Lung (tissue), 12 donors: ENCODE measurements around the gene ENDOV. TPM values are rescaled to one million over a fixed set of nuclear protein-coding genes. Genes with fewer than 3 reads are reported as not detected.

Experiments
- ATAC-seq: fragments of 200-7000 bp; cut with Tn5 transposase; one replicate; pipeline ENCODE4 v1.9.1; 2020; ENCODE audit warnings: moderate number of reproducible peaks; ENCODE audit not compliant: insufficient read depth, low FRiP score
- DNase-seq, 3 donors: peaks; one replicate each; pipeline ENCODE4 v3.0.0-alpha.2; 2013 to 2017
- H3K27ac ChIP-seq, 2 donors: one replicate each; pipeline ENCODE4 v1.5.1; 2013; ENCODE audit warnings: mild to moderate bottlenecking in 2 of 2, moderate library complexity in 2 of 2, control low read depth in 1 of 2, inconsistent platforms in 1 of 2, low read depth in 1 of 2, low read length in 1 of 2
- H3K27me3 ChIP-seq, 3 donors: one replicate each; pipeline ENCODE4 v1.5.1; 2013; ENCODE audit warnings: low read length in 2 of 3; ENCODE audit not compliant: control insufficient read depth in 3 of 3, insufficient read depth in 3 of 3
- H3K36me3 ChIP-seq, 4 donors: one replicate each; pipeline ENCODE4 v1.5.1; 2013; ENCODE audit warnings: low read length in 4 of 4, mild to moderate bottlenecking in 1 of 4, moderate library complexity in 1 of 4; ENCODE audit not compliant: control insufficient read depth in 4 of 4, insufficient read depth in 4 of 4
- H3K4me1 ChIP-seq, 5 donors: one replicate each; pipeline ENCODE4 v1.5.1; 2013; ENCODE audit warnings: low read length in 5 of 5, mild to moderate bottlenecking in 2 of 5, moderate library complexity in 1 of 5; ENCODE audit not compliant: control insufficient read depth in 5 of 5, insufficient read depth in 5 of 5
- H3K4me3 ChIP-seq: one replicate; pipeline ENCODE4 v1.5.1; 2013; ENCODE audit warnings: mild to moderate bottlenecking, control low read depth, moderate library complexity
- H3K9ac ChIP-seq, 2 donors: one replicate each; pipeline ENCODE4 v1.5.1; 2013; ENCODE audit warnings: low read length in 2 of 2, control low read depth in 1 of 2; ENCODE audit not compliant: insufficient read depth in 1 of 2
- H3K9me3 ChIP-seq, 4 donors: one replicate each; pipeline ENCODE4 v1.5.1; 2013; ENCODE audit warnings: low read length in 3 of 4, mild to moderate bottlenecking in 1 of 4, moderate library complexity in 1 of 4; ENCODE audit not compliant: control insufficient read depth in 4 of 4, insufficient read depth in 3 of 4
- CTCF ChIP-seq: IDR thresholded peaks from 2 replicates; pipeline ENCODE4 v1.5.1; 2012; ENCODE audit warnings: mild to moderate bottlenecking; ENCODE audit errors: control extremely low read depth, extremely low read depth
- WGBS, 2 donors: extraction: QIAGEN DNeasy Blood & Tissue Kit; methylation state at CpG; one replicate each; pipeline ENCODE4 v1.1.7; 2013; 5-methylcytosine and 5-hydroxymethylcytosine counted together
- polyA plus RNA-seq, 2 donors: library from polyadenylated mRNA; stranded (reverse); fragments of 200-250 nt; gene quantifications; one replicate each; pipeline ENCODE4 v1.2.1, GENCODE V29; 2013
- total RNA-seq, 2 donors: library from RNA; depleted of rRNA in 1 of 2; stranded (reverse); fragments of >200 nt in 1 of 2; gene quantifications; one replicate each; pipeline ENCODE4 v1.2.1, GENCODE V29; 2014 to 2021
- donor health status: control.
- donor health status: control.
- donor health status: Bipolar disorder and iron deficiency.
- donor health status: healthy.
- donor health status: DM: yes; HTN: yes; CAD: no.

ENDOV gene
- total and polyA plus RNA-seq, 4 donors: 11.8 to 28.8 (median 22.4) TPM

- no peaks in the 10 kb centered on the region for H3K4me1 ChIP-seq
- TF ChIP-seq CTCF: no peak
- no peak overlapping the region for H3K27ac ChIP-seq
- WGBS, 2 donors: 97% methylated on average over 7 of the region's 7 CpGs
- DNase-seq (no peak), ATAC-seq (no peak)
- H3K4me3 ChIP-seq: no peak overlapping the region
- H3K9me3 ChIP-seq: no peaks in the 10 kb centered on the region
- no peaks in the 10 kb centered on the region for H3K27me3 ChIP-seq
- H3K36me3 ChIP-seq: peaks cover 11 to 61% (median 42%) of the 10 kb centered on the region in 4 donors
- H3K9ac ChIP-seq: no peak overlapping the region
These were observed 27.9 kb upstream of the ENDOV start for GRCh38 chr17:80387071-80387470.

- Histone ChIP-seq H3K4me1 (peaks cover 0 to 4% (median 0%) of the 10 kb centered on the region in 5 donors), H3K4me3 (no peak overlapping the region), H3K9me3 (no peaks in the 10 kb centered on the region), H3K27me3 (no peaks in the 10 kb centered on the region), H3K9ac (no peak overlapping the region), H3K27ac (no peak overlapping the region), H3K36me3 (peaks cover 11 to 62% (median 38%) of the 10 kb centered on the region in 4 donors)
- no peak for TF ChIP-seq CTCF
- no peak for DNase-seq
- no peak for ATAC-seq
- 95 to 96% methylated on average over 15 of the region's 15 CpGs for WGBS, 2 donors
These were observed 26.8 kb upstream of the ENDOV start for GRCh38 chr17:80388175-80388574.

GRCh38 chr17:80388601-80389000 lies 26.4 kb upstream of the ENDOV start:
- H3K9me3 ChIP-seq: no peaks in the 10 kb centered on the region

More at GRCh38 chr17:80388601-80389000, 26.4 kb upstream of the ENDOV start:
- no peaks in the 10 kb centered on the region for H3K27me3 ChIP-seq
- H3K36me3 ChIP-seq: peaks cover 13 to 65% (median 35%) of the 10 kb centered on the region in 4 donors
- ATAC-seq (no peak), DNase-seq (no peak)
- H3K4me3 ChIP-seq: no peak overlapping the region
- no peak for TF ChIP-seq CTCF
- H3K4me1 ChIP-seq: peaks cover 0 to 9% (median 0%) of the 10 kb centered on the region in 5 donors
- H3K9ac ChIP-seq: no peak overlapping the region
- WGBS, 2 donors: 96 to 97% methylated on average over 10 of the region's 10 CpGs
- no peak overlapping the region for H3K27ac ChIP-seq
